NCI-H2107 (cell line): ENCODE measurements around the gene ACTL6B.
"Not testable (repeated sequence)": the region's sequence is repeated elsewhere in the genome, so short reads cannot be mapped to it uniquely, and the experiment has no call there.

ENCODE experiments used
- DNase-seq: peaks from one replicate; lab custom pipeline; 2025; lab: John Stamatoyannopoulos, UW

ACTL6B gene

GRCh38 chr7:100671353-100672327, 15.4 kb upstream of the ACTL6B start:
- DNase-seq: no peak

DNA sequence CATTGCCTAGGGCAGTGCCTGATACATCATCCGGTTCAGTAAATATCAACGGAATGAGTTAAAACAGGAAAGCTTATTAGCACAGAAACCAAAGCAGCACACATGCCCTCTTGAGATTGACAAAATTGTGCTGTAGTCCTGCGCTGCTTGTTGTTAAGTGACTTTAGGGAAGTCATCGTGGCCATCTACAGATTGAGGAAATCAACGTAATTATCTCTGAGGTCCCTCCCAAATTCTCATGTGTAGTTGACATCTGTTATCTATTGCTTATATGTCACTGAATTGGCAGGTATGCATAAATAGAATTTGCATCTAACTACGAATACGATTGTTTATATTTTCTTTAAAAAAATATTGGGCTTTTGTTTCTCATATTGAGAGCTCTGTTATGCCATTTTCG, 13.8 kb upstream of the ACTL6B start:
- no peak for DNase-seq

DNA sequence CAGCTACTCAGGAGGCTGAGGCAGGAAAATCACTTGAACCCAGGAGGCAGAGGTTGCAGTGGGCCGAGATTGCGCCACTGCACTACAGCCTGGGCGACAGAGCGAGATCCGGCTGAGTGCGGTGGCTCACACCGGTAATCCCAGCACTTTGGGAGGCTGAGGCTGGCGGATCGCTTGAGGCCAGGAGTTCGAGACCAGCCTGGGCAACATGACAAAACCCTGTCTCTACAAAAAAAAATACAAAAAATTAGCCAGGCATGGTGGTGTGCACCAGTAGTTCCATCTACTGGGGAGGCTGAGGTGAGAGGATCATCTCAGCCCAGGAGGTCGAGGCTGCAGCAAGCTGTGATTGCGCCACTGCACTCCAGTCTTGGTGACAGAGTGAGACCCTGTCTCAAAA, 12.9 kb upstream of the ACTL6B start:
- not testable (repeated sequence) for DNase-seq

GRCh38 chr7:100668069-100668449, 11.8 kb upstream of the ACTL6B start:
- DNase-seq: no peak

- no peak for DNase-seq
Observed at GRCh38 chr7:100667331-100668068, 11.3 kb upstream of the ACTL6B start.

GRCh38 chr7:100665168-100665726, 9.0 kb upstream of the ACTL6B start:
- DNase-seq: no peak

DNA sequence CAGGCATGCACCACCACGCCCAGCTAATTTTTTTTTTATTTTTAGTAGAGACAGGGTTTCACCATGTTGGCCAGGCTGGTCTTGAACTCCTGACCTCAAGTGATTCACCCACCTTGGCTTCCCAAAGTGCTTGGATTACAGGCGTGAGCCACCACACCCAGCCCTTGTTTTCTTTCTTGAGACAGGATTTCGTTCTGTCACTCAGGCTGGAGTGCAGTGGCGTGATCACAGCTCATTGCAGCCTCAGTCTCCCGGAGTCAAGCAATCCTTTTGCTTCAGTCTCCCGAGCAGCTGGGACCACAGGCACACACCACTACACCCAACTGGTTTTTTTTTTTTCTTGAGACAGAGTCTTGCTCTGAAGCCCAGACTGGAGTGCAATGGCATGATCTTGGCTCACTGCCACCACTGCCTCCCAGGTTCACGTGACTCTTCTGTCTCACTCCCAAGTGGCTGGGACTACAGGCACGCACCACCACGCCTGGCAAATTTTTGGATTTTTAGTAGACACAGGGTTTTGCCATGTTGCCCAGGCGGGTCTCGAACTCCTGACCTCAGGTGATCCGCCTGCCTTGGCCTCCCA, 6.0 kb upstream of the ACTL6B start:
- DNase-seq: not testable (repeated sequence)

- no peak for DNase-seq
Observed at GRCh38 chr7:100654908-100655831, 1.1 kb downstream of the ACTL6B start.

- no peak for DNase-seq
Observed at GRCh38 chr7:100649826-100650565, 6.3 kb downstream of the ACTL6B start.

DNA sequence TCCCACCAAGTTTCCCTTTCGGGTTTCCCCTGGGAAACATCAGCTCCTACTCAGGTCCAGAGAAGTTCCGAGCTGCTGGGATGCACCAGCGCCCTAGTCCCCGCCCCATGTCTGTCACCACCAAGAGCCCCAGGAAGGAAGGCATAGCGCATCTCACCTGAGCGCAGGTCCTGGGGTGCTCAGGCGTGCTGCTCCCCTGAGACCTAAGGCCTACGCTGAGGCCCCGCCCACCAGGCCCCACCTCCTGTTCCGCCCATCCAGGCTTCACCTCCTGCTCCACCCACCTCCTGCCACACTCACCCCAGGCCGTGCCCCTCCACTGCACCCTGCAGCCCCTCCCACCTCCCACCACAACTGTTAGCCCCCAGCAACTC, 13.7 kb downstream of the ACTL6B start:
- no peak for DNase-seq

DNA sequence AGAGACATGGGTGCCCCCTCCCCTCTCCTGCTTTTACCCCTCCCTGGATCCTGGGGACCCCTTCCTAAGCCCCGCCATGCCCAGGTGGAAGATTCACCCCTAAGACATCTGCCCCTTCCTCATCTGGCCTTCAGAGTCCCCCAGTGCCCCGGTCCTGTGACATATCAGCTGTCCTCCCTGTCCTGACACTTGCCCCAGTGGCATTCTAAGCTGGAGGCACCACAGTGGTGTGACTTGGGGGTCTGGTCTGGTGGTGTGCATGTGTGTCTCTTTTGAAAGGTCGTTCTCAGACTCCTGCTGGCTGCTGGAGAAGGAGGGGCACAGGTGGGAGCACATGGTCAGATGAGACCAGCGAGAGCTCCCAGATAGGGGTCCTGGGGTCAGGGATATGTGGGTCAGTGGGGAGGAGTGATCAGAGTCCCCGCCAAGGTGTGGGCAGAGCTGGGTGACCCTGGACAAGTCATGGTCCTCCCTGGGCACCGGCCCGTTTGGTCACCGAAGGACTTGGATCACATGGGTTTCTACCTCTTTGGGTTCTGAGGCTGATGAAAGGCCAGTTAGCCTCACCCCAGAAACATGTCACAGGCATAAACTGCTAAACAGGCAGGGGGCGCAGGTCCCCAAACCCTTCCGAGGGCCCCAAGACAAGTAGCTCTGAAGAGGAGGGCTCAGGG, 14.3 kb downstream of the ACTL6B start:
- DNase-seq: no peak

GRCh38 chr7:100641463-100641859, 14.8 kb downstream of the ACTL6B start, which contains the start of gene TFR2:
Gene TFR2 (minus strand): TSS chr7:100641552. CDS start chr7:100641509, 43 bp downstream.
- no peak for DNase-seq

DNA sequence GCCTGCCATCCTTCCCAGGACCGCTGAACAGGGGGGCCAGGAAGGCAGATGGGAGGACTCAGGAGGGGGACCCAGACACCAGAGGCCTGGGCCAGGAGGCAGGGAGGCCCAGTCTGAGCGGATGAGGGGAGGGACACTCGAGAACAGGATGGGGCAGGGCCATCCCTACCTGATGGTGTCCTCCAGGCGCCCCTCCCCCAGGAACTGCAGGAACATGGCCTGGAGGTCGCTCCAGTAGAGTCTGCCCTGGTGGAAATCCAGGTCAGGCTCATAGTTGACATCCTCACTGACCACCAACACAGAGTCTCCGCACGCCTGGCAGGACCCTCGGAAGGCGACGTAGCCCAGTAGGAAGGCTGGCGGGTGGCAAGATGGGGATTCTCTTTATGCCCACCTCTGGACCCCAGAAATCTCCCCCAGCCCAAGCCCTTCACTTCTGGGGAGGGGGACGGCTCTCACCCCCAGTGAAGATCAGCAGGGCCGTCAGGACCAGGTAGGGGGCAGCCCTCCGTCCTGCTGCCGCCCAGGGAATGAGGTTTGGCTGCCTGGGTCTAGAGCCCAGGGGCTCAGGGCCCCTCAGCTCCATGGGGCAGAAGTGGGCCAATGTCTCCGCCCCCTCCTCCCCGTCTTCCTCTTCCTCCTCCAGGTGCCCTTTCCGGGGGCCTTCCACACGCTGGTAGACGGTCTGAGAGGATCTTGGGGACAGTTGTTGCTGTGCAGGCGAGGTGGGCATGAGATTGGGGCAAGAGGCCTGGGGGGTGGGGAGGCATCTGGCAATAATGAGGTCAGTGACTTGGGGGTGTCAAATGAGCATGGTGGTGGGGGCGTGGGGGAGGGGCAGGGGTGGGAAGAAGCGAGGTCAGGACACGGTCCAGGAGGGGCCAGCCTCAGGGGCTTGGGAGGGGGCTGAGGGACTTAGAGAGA, 15.5 kb downstream of the ACTL6B start:
- no peak for DNase-seq

- no peak for DNase-seq
Observed at GRCh38 chr7:100639995-100640516, 16.2 kb downstream of the ACTL6B start.

DNA sequence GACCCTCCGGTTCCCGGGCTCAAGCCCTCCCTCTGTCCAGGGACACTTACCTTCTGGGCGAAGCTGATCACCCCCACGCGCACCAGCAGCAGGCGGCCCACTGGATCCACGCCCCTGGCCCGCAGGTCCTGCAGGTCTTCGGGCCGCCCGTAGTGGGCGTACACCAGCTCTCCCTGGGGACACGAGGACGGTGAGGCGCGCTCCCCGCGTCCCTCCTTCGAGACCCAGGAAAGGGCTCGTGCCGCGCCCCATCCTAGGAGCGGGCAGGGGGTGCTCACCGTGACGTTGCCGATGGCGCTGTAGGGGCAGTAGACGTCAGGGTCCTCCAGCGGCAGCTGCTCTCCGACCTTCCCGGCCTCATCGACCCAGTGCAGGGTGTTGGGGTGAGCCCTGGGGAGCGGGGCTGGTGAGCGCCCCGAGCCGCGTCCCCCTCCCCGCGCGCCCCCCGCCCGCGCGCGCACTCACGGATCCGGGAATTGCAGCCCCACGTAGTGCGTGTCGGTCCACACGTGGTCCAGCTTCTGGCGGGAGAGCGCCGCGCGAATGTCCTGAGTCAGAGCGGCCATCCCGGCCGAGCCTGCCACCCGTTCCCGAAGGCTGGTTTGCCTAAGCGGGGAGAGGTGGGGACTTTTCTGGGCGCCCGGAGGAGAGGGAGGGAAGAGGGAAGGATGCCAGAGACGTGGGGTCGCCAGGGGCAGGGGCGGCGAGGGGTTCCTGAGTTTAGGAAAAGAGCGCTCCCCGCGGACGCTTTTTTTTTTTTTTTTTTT, 23.1 kb downstream of the ACTL6B start:
- DNase-seq: no peak

- DNase-seq: no peak
Observed at GRCh38 chr7:100630066-100630465, 26.2 kb downstream of the ACTL6B start.

GRCh38 chr7:100629117-100629716, 27.0 kb downstream of the ACTL6B start:
- no peak for DNase-seq

DNA sequence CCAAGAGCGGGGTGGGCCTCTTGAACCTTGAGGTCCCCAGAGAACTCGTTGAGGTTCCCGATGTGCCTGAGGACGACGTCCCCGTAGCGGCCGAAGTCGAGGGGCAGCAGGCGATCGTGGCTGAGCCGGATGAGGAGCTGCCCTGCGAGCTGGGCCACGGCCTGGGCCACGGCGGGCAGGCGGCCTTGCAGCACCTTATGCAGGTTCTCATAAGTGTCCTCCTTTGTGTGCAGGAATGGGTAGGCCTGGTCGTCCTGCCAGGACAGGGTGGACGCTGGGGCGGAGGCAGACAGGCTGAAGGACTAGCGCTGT, 29.1 kb downstream of the ACTL6B start:
- DNase-seq: no peak
